ENCODE measurements around the gene MLIP. TPM values are rescaled to one million over a fixed set of nuclear protein-coding genes. Genes with fewer than 3 reads are reported as not detected.

MLIP gene
- total and polyA plus RNA-seq, 9 donors = 21.6 to 56.2 (median 41.0) TPM

DNA sequence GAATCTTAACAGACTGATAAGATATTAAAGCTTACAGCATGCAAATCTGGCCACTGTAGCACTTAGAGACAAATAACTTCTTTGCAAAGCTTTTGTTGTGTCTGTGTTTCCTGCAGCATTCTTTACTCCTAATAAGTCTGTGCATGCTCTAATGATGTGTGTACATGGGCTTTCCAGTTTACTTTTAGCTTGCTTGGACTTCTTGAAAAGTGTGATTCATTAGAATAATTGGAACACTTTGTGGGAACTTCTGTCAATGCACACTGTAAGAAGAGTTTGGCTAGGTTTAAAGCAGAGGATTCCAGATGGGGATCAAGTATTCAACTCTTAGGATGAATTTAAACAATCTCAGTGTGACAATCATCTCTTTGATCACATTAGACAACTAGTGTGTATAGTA, 174.9 kb downstream of the MLIP start:
- H3K36me3 ChIP-seq (ENCODE audit: control insufficient read depth, insufficient read depth, low read length) = no peaks in the 10 kb centered on the region
- H3K9me3 ChIP-seq (replicated peaks; ENCODE audit: control insufficient read depth, low read depth, low read length) = no peaks in the 10 kb centered on the region
- no peaks in the 10 kb centered on the region for H3K27me3 ChIP-seq (ENCODE audit: control insufficient read depth, insufficient read depth, low read length)
- no peaks in the 10 kb centered on the region for H3K4me1 ChIP-seq (ENCODE audit: control insufficient read depth, insufficient read depth, low read length)
- no peak overlapping the region for H3K4me3 ChIP-seq (ENCODE audit: low read length)
- no peak overlapping the region for H3K27ac ChIP-seq (ENCODE audit: low read length)
- peak; percentile 18 for DNase-seq

GRCh38 chr6:54288474-54288873, 177.2 kb downstream of the MLIP start:
- Histone ChIP-seq H3K4me3 (ENCODE audit: low read length) (no peak overlapping the region), H3K4me1 (ENCODE audit: control insufficient read depth, insufficient read depth, low read length) (no peaks in the 10 kb centered on the region), H3K9me3 (replicated peaks; ENCODE audit: control insufficient read depth, low read depth, low read length) (no peaks in the 10 kb centered on the region), H3K27me3 (ENCODE audit: control insufficient read depth, insufficient read depth, low read length) (no peaks in the 10 kb centered on the region), H3K36me3 (ENCODE audit: control insufficient read depth, insufficient read depth, low read length) (no peaks in the 10 kb centered on the region), H3K27ac (ENCODE audit: low read length) (no peak overlapping the region)
- WGBS (ENCODE audit: insufficient coverage) = 56% methylated on average over 1 of the region's 2 CpGs
- peak; percentile 8 for DNase-seq

DNA sequence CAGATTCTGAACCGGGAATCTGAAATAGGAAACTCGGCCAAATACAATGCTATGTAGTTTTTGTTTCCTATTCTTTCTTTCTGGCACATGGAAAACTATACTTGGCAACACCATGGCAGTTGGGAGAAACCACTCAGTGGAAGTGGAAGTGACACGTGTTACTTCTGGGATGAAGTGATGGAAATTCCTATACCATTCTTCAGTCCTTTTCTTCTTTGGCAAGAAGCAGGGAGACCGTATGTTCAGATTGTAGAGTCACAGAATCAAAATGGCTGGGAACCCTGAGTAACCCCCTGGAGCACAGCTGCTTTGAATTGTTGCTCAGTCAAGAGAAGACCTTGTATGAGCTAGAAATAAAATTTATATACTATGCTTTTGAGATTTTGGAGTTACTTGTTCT, 178.2 kb downstream of the MLIP start:
- no peaks in the 10 kb centered on the region for H3K27me3 ChIP-seq (ENCODE audit: control insufficient read depth, insufficient read depth, low read length)
- no peaks in the 10 kb centered on the region for H3K36me3 ChIP-seq (ENCODE audit: control insufficient read depth, insufficient read depth, low read length)
- peak; percentile 80 for DNase-seq
- H3K4me3 ChIP-seq (ENCODE audit: low read length) = no peak overlapping the region
- WGBS (ENCODE audit: insufficient coverage) = no CpG with 5 or more reads among the region's 4 CpGs
- H3K4me1 ChIP-seq (ENCODE audit: control insufficient read depth, insufficient read depth, low read length) = no peaks in the 10 kb centered on the region
- H3K27ac ChIP-seq (ENCODE audit: low read length) = no peak overlapping the region
- H3K9me3 ChIP-seq (replicated peaks; ENCODE audit: control insufficient read depth, low read depth, low read length) = no peaks in the 10 kb centered on the region

DNA sequence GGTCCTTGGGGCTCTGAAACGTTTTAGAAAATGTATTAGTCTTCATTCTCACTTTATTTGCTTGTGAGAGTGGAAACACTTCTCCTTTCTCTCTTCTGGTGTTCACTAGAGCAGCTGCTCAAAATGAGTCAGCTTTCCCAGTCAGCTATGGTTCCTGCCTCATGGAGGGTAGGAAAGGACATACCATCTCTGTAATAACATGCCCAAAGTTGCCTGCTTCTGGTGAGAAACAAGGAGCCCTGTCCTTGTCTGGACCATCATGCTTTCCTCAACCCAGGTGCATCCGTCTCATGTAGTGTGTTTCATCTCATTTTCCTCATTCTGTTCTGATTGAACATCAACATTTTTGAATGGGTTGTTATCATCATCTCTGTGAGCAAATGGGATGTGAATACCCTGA, 179.9 kb downstream of the MLIP start:
- H3K4me1 ChIP-seq (ENCODE audit: control insufficient read depth, insufficient read depth, low read length) = no peaks in the 10 kb centered on the region
- no peak overlapping the region for H3K27ac ChIP-seq (ENCODE audit: low read length)
- H3K9me3 ChIP-seq (replicated peaks; ENCODE audit: control insufficient read depth, low read depth, low read length) = no peaks in the 10 kb centered on the region
- H3K4me3 ChIP-seq (ENCODE audit: low read length) = no peak overlapping the region
- no peaks in the 10 kb centered on the region for H3K27me3 ChIP-seq (ENCODE audit: control insufficient read depth, insufficient read depth, low read length)
- H3K36me3 ChIP-seq (ENCODE audit: control insufficient read depth, insufficient read depth, low read length) = no peaks in the 10 kb centered on the region
- no CpG with 5 or more reads among the region's 2 CpGs for WGBS (ENCODE audit: insufficient coverage)
- DNase-seq = peak; percentile 47

GRCh38 chr6:54291738-54292137, 180.5 kb downstream of the MLIP start:
- no peaks in the 10 kb centered on the region for H3K27me3 ChIP-seq (ENCODE audit: control insufficient read depth, insufficient read depth, low read length)
- H3K4me1 ChIP-seq (ENCODE audit: control insufficient read depth, insufficient read depth, low read length) = no peaks in the 10 kb centered on the region
- no peaks in the 10 kb centered on the region for H3K9me3 ChIP-seq (replicated peaks; ENCODE audit: control insufficient read depth, low read depth, low read length)
- no peak overlapping the region for H3K27ac ChIP-seq (ENCODE audit: low read length)
- DNase-seq = no peak
- H3K4me3 ChIP-seq (ENCODE audit: low read length) = no peak overlapping the region
- no CpG with 5 or more reads among the region's 2 CpGs for WGBS (ENCODE audit: insufficient coverage)
- no peaks in the 10 kb centered on the region for H3K36me3 ChIP-seq (ENCODE audit: control insufficient read depth, insufficient read depth, low read length)

- DNase-seq = no peak
- Histone ChIP-seq H3K27ac (ENCODE audit: low read length) (no peak overlapping the region), H3K9me3 (replicated peaks; ENCODE audit: control insufficient read depth, low read depth, low read length) (no peaks in the 10 kb centered on the region), H3K4me1 (ENCODE audit: control insufficient read depth, insufficient read depth, low read length) (no peaks in the 10 kb centered on the region), H3K36me3 (ENCODE audit: control insufficient read depth, insufficient read depth, low read length) (no peaks in the 10 kb centered on the region), H3K27me3 (ENCODE audit: control insufficient read depth, insufficient read depth, low read length) (no peaks in the 10 kb centered on the region), H3K4me3 (ENCODE audit: low read length) (no peak overlapping the region)
- WGBS (ENCODE audit: insufficient coverage) = 93% methylated on average over 8 of the region's 8 CpGs
These were observed 183.8 kb downstream of the MLIP start for GRCh38 chr6:54294965-54295532.

DNA sequence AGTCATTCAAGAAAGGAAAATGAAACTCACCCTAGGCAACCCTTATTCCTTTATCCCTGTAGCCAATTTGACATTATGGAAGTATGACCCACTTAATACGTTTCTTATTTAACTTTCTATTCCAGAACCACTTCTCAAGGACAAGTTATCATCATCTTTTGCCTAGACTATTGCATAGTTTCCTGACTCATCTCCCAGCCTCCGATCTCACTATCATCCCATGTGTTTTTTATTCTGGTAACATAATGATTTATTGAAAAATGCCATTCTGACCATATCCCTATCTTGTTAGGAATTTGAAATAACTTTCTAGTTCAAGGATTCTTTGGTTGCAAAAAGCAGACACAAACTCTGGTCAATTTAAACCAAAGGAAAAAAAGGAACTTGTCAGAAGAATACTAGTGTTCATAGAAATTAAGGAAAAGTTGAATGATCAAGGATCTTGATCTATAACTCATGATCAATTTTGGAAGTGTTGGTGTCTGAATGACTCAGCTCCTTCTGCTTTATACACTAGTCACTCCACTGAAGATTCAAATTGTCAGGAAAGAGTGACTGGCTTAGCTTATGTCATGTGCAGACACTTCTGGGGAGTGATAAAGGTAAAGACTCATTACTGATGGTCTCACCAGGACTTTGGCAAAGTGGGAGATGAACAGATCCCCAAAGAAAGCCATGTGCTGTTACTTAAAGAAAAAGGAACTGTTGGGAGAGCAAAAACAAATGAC, 188.5 kb downstream of the MLIP start:
- H3K36me3 ChIP-seq (ENCODE audit: control insufficient read depth, insufficient read depth, low read length) = no peaks in the 10 kb centered on the region
- no peak overlapping the region for H3K27ac ChIP-seq (ENCODE audit: low read length)
- no peaks in the 10 kb centered on the region for H3K27me3 ChIP-seq (ENCODE audit: control insufficient read depth, insufficient read depth, low read length)
- no peaks in the 10 kb centered on the region for H3K4me1 ChIP-seq (ENCODE audit: control insufficient read depth, insufficient read depth, low read length)
- no peaks in the 10 kb centered on the region for H3K9me3 ChIP-seq (replicated peaks; ENCODE audit: control insufficient read depth, low read depth, low read length)
- no peak for DNase-seq
- H3K4me3 ChIP-seq (ENCODE audit: low read length) = no peak overlapping the region
- WGBS (ENCODE audit: insufficient coverage) = 40% methylated on average over 1 of the region's 2 CpGs

DNA sequence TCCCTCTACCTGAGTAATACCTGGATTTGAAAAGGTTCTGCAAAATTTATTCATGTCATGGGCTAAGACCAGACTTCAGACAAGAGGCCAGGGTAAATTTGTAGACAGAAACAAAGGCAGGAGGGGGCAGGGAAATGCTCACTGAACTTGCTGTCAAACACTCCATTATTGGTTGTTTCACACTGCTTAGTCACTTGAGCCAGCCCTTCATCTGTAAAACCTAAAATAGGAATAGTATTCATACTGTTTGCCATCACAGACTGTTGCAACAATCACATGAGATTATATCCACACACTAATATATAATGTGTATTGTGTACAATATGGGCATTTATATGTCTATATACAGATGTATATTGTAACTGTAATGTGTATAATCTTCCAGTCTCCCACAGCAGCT, 190.5 kb downstream of the MLIP start:
- no peak for DNase-seq
- H3K27ac ChIP-seq (ENCODE audit: low read length) = no peak overlapping the region
- H3K4me3 ChIP-seq (ENCODE audit: low read length) = no peak overlapping the region
- no peaks in the 10 kb centered on the region for H3K27me3 ChIP-seq (ENCODE audit: control insufficient read depth, insufficient read depth, low read length)
- H3K9me3 ChIP-seq (replicated peaks; ENCODE audit: control insufficient read depth, low read depth, low read length) = no peaks in the 10 kb centered on the region
- H3K4me1 ChIP-seq (ENCODE audit: control insufficient read depth, insufficient read depth, low read length) = no peaks in the 10 kb centered on the region
- no peaks in the 10 kb centered on the region for H3K36me3 ChIP-seq (ENCODE audit: control insufficient read depth, insufficient read depth, low read length)

GRCh38 chr6:54307439-54307910, 196.2 kb downstream of the MLIP start:
- WGBS (ENCODE audit: insufficient coverage) = no CpG with 5 or more reads among the region's 2 CpGs
- Histone ChIP-seq H3K27ac (ENCODE audit: low read length) (no peak overlapping the region), H3K36me3 (ENCODE audit: control insufficient read depth, insufficient read depth, low read length) (no peaks in the 10 kb centered on the region), H3K4me3 (ENCODE audit: low read length) (no peak overlapping the region), H3K27me3 (ENCODE audit: control insufficient read depth, insufficient read depth, low read length) (no peaks in the 10 kb centered on the region), H3K9me3 (replicated peaks; ENCODE audit: control insufficient read depth, low read depth, low read length) (no peaks in the 10 kb centered on the region), H3K4me1 (ENCODE audit: control insufficient read depth, insufficient read depth, low read length) (no peaks in the 10 kb centered on the region)
- DNase-seq = no peak

GRCh38 chr6:54308289-54308985, 197.2 kb downstream of the MLIP start, which contains the start of gene TINAG:
Gene TINAG (plus strand): TSS chr6:54308441. CDS start chr6:54308551, 110 bp downstream.
- H3K4me1 ChIP-seq (ENCODE audit: control insufficient read depth, insufficient read depth, low read length) = no peaks in the 10 kb centered on the region
- WGBS (ENCODE audit: insufficient coverage) = 89% methylated on average over 2 of the region's 10 CpGs
- H3K27ac ChIP-seq (ENCODE audit: low read length) = no peak within 1 kb of the TSS
- H3K4me3 ChIP-seq (ENCODE audit: low read length) = no peak within 1 kb of the TSS
- no peaks in the 10 kb centered on the region for H3K9me3 ChIP-seq (replicated peaks; ENCODE audit: control insufficient read depth, low read depth, low read length)
- H3K36me3 ChIP-seq (ENCODE audit: control insufficient read depth, insufficient read depth, low read length) = no peaks in the 10 kb centered on the region
- DNase-seq = no peak
- no peaks in the 10 kb centered on the region for H3K27me3 ChIP-seq (ENCODE audit: control insufficient read depth, insufficient read depth, low read length)
